HL-60 (cell line): Measurements from ENCODE around the gene DCDC1.

Source experiments
- DNase-seq, 2 experiments: peaks; one replicate each; pipeline ENCODE4 v3.0.0-alpha.2; 2010 to 2020; ENCODE audit warnings: low read depth in 1 of 2, low spot score in 1 of 2
- H3K27ac ChIP-seq: fragments of 250-450 bp; sonication (Bioruptor Pico); replicated peaks from 2 replicates; pipeline ENCODE4 v1.5.1; 2020; ENCODE audit warnings: mild to moderate bottlenecking, moderate library complexity
- H3K27me3 ChIP-seq: fragments of 250-450 bp; sonication (Bioruptor Pico); 2 replicates; pipeline ENCODE4 v1.5.1; 2021; ENCODE audit warnings: mild to moderate bottlenecking, moderate library complexity; ENCODE audit not compliant: insufficient read depth, poor library complexity, severe bottlenecking
- H3K4me3 ChIP-seq: replicated peaks from 2 replicates; pipeline ENCODE4 v1.5.1; 2011; ENCODE audit warnings: mild to moderate bottlenecking, control low read depth, low read length; ENCODE audit not compliant: insufficient read depth
- GABPA ChIP-seq: IDR thresholded peaks from 2 replicates; pipeline ENCODE4 v1.6.1; 2012; ENCODE audit warnings: low read depth
- POLR2AphosphoS5 ChIP-seq: IDR thresholded peaks from 2 replicates; pipeline ENCODE4 v1.6.1; 2012; ENCODE audit warnings: low read depth
- SPI1 ChIP-seq: IDR thresholded peaks from 2 replicates; pipeline ENCODE4 v1.6.1; 2012; ENCODE audit warnings: low read depth, mild to moderate bottlenecking, borderline replicate concordance
- TF ChIP-seq, protein P1 (sequence below): IDR thresholded peaks from one replicate; pipeline ENCODE4 v1.5.1; 2011; ENCODE audit warnings: low read length, control low read depth, inconsistent platforms; ENCODE audit not compliant: insufficient read depth
- TF ChIP-seq, protein P2 (sequence below): IDR thresholded peaks from 2 replicates; pipeline ENCODE4 v1.6.1; 2012; ENCODE audit warnings: low read depth; ENCODE audit not compliant: insufficient replicate concordance

DCDC1 gene

DNA sequence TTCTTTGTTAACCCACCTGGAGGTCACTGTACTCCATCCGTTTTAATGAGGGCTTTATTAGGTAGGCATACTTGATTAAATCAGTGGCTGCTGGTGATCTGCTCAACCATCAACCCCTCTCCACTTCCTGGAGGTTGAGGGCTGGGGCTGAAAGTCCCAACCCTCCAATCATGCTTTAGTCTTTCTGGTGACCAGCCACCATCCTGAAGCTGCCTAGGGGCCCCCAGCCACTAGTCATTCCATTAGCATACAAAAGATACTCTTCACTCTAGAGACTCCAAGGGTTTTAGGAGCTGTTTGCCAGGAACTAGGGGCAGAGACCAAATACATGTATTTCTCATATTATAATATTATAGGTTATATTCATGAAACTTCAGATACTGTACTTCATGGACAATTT is 13.6 kb upstream of the DCDC1 start:
- no peak for DNase-seq
- no peaks in the 10 kb centered on the region for H3K27me3 ChIP-seq
- H3K4me3 ChIP-seq: no peak overlapping the region
- TF ChIP-seq POLR2AphosphoS5 (no peak), SPI1 (no peak), GABPA (no peak)
- TF ChIP-seq, protein P1, sequence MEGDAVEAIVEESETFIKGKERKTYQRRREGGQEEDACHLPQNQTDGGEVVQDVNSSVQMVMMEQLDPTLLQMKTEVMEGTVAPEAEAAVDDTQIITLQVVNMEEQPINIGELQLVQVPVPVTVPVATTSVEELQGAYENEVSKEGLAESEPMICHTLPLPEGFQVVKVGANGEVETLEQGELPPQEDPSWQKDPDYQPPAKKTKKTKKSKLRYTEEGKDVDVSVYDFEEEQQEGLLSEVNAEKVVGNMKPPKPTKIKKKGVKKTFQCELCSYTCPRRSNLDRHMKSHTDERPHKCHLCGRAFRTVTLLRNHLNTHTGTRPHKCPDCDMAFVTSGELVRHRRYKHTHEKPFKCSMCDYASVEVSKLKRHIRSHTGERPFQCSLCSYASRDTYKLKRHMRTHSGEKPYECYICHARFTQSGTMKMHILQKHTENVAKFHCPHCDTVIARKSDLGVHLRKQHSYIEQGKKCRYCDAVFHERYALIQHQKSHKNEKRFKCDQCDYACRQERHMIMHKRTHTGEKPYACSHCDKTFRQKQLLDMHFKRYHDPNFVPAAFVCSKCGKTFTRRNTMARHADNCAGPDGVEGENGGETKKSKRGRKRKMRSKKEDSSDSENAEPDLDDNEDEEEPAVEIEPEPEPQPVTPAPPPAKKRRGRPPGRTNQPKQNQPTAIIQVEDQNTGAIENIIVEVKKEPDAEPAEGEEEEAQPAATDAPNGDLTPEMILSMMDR: no peak
- TF ChIP-seq, protein P2, sequence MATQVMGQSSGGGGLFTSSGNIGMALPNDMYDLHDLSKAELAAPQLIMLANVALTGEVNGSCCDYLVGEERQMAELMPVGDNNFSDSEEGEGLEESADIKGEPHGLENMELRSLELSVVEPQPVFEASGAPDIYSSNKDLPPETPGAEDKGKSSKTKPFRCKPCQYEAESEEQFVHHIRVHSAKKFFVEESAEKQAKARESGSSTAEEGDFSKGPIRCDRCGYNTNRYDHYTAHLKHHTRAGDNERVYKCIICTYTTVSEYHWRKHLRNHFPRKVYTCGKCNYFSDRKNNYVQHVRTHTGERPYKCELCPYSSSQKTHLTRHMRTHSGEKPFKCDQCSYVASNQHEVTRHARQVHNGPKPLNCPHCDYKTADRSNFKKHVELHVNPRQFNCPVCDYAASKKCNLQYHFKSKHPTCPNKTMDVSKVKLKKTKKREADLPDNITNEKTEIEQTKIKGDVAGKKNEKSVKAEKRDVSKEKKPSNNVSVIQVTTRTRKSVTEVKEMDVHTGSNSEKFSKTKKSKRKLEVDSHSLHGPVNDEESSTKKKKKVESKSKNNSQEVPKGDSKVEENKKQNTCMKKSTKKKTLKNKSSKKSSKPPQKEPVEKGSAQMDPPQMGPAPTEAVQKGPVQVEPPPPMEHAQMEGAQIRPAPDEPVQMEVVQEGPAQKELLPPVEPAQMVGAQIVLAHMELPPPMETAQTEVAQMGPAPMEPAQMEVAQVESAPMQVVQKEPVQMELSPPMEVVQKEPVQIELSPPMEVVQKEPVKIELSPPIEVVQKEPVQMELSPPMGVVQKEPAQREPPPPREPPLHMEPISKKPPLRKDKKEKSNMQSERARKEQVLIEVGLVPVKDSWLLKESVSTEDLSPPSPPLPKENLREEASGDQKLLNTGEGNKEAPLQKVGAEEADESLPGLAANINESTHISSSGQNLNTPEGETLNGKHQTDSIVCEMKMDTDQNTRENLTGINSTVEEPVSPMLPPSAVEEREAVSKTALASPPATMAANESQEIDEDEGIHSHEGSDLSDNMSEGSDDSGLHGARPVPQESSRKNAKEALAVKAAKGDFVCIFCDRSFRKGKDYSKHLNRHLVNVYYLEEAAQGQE: no peak
- no peak overlapping the region for H3K27ac ChIP-seq

DNA sequence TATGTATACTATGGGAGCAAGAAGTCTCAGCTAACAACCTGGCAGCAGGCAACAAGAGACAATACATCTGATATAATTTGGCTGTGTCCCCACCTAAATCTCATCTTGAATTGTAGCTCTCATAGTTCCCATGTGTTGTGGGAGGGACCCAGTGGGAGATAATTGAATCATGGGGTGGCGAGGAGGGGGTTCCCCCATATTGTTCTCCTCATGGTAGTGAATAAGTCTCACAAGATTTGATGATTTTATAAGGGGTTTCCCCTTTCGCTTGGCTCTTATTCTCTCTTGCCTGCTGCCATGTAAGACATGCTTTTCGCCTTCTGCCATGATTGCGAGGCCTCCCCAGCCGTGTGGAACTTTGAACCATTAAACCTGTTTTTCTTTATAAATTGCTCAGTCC is 6.3 kb upstream of the DCDC1 start:
- H3K4me3 ChIP-seq: no peak overlapping the region

DNA sequence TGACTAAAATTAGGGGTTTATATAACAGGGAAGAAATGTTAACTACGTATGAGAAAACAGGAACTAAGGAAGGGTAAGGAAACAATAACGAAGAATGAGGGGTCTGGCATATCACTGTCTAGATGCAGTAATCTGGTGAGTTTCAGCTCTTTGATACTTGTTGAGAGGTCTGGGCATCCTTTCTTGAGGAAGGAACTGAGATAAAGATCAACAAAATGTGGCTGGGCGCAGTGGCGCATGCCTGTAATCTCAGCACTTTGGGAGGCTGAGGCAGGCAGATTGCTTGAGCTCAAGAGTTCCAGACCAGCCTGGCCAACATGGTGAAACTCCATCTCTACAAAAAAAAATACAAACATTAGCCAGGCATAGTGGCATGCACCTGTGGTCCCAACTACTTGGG is 2.7 kb downstream of the DCDC1 start:
- Histone ChIP-seq H3K27me3 (peaks cover 4% of the 10 kb centered on the region), H3K27ac (no peak overlapping the region), H3K4me3 (no peak overlapping the region)
- no peak for DNase-seq
- TF ChIP-seq SPI1: no peak

More for the DNA sequence above, 6.3 kb upstream of the DCDC1 start:
- TF ChIP-seq, protein P2: no peak
- TF ChIP-seq, protein P1: no peak
- TF ChIP-seq POLR2AphosphoS5 (no peak), GABPA (no peak), SPI1 (no peak)
- DNase-seq: no peak
- no peaks in the 10 kb centered on the region for H3K27me3 ChIP-seq
- H3K27ac ChIP-seq: no peak overlapping the region

DNA sequence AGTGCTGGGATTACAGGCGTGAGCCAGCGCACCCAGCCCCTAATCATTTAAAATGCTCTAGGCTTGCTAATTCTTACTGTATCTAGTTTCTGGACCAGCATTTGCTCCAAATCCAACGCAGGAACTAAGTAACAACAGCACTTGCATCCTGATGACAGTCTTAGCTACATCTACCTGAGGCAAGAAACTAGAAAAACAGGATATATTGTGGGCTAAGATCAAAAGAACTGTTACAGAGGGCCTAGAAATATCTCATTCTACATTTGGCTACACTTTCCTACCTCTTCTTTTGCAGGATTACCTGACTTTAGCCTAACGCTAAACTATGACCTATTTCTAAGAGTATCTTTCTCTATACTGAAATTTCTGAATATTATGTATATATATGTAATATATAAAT is 7.8 kb downstream of the DCDC1 start:
- DNase-seq: no peak
- Histone ChIP-seq H3K4me3 (no peak overlapping the region), H3K27ac (no peak overlapping the region), H3K27me3 (peaks cover 4% of the 10 kb centered on the region)
- TF ChIP-seq POLR2AphosphoS5 (no peak), GABPA (no peak), SPI1 (no peak)
- TF ChIP-seq, protein P1: no peak
- TF ChIP-seq, protein P2: no peak
